ENCODE measurements around the gene PCDHA10.
"Not testable (repeated sequence)": the region's sequence is repeated elsewhere in the genome, so short reads cannot be mapped to it uniquely, and the experiment has no call there.

PCDHA10 gene

DNA sequence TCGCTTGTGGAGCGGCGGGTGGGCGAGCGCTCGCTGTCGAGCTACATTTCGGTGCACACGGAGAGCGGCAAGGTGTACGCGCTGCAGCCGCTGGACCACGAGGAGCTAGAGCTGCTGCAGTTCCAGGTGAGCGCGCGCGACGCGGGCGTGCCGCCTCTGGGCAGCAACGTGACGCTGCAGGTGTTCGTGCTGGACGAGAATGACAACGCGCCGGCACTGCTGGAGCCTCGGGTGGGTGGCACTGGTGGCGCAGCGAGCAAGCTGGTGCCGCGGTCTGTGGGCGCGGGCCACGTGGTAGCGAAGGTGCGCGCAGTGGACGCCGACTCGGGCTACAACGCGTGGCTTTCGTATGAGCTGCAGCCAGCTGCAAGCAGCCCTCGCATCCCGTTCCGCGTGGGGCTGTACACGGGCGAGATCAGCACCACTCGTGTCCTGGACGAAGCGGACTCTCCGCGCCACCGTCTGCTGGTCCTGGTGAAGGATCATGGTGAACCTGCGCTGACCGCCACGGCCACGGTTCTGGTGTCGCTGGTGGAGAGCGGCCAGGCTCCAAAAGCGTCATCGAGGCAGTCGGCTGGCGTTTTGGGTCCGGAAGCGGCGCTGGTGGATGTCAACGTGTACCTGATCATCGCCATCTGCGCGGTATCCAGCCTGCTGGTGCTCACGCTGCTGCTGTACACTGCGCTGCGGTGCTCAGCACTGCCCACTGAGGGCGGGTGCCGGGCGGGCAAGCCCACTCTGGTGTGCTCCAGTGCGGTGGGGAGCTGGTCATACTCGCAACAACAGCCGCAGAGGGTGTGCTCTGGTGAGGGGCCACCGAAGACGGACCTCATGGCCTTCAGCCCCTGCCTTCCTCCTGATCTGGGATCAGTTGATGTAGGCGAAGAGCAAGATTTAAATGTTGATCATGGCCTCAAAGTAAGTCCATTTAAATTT, 12.6 kb upstream of the PCDHA10 start:
- no peak for DNase-seq

DNA sequence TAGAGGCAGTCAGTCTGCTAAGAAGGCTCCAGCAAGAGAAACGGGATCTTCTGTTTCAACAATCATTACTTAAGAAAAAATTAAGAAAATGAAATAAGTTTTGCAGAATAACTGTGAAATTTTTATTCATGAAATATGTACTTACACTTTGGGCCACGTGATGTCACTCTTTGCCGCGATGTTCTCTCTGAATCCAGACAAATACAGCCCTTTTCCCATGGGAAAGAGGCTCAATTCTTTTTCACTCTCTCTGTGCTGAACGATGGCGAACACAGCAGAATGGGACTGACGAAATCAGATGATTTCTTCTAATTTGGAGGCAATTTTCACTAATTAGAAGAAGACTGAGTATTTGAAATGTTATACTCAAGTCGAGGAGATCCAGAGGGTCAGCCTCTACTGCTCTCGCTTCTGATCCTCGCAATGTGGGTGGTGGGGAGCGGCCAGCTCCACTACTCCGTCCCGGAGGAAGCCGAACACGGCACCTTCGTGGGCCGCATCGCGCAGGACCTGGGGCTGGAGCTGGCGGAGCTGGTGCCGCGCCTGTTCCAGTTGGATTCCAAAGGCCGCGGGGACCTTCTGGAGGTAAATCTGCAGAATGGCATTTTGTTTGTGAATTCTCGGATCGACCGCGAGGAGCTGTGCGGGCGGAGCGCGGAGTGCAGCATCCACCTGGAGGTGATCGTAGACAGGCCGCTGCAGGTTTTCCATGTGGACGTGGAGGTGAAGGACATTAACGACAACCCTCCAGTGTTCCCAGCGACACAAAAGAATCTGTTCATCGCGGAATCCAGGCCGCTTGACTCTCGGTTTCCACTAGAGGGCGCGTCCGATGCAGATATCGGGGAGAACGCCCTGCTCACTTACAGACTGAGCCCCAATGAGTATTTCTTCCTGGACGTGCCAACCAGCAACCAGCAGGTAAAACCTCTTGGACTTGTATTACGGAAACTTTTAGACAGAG, 7.3 kb upstream of the PCDHA10 start, which contains the start of gene PCDHA9:
Gene PCDHA9 (plus strand): TSS at position 244 of the 964 bp plus-strand sequence. CDS start 114 bp downstream, at position 358.
- DNase-seq = not testable (repeated sequence)

DNA sequence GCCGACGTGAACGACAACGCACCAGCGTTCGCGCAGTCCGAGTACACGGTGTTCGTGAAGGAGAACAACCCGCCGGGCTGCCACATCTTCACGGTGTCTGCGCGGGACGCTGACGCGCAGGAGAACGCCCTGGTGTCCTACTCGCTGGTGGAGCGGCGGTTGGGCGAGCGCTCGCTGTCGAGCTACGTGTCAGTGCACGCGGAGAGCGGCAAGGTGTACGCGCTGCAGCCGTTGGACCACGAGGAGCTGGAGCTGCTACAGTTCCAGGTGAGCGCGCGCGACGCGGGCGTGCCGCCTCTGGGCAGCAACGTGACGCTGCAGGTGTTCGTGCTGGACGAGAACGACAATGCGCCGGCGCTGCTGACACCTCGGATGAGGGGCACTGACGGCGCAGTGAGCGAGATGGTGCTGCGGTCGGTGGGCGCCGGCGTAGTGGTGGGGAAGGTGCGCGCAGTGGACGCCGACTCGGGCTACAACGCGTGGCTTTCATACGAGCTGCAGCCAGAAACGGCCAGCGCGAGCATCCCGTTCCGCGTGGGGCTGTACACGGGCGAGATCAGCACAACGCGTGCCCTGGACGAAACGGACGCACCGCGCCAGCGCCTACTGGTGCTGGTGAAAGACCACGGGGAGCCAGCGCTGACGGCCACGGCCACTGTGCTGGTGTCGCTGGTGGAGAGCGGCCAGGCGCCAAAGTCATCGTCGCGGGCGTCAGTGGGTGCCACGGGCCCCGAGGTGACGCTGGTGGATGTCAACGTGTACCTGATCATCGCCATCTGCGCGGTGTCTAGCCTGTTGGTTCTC, 5.7 kb upstream of the PCDHA10 start:
- not testable (repeated sequence) for DNase-seq

DNA sequence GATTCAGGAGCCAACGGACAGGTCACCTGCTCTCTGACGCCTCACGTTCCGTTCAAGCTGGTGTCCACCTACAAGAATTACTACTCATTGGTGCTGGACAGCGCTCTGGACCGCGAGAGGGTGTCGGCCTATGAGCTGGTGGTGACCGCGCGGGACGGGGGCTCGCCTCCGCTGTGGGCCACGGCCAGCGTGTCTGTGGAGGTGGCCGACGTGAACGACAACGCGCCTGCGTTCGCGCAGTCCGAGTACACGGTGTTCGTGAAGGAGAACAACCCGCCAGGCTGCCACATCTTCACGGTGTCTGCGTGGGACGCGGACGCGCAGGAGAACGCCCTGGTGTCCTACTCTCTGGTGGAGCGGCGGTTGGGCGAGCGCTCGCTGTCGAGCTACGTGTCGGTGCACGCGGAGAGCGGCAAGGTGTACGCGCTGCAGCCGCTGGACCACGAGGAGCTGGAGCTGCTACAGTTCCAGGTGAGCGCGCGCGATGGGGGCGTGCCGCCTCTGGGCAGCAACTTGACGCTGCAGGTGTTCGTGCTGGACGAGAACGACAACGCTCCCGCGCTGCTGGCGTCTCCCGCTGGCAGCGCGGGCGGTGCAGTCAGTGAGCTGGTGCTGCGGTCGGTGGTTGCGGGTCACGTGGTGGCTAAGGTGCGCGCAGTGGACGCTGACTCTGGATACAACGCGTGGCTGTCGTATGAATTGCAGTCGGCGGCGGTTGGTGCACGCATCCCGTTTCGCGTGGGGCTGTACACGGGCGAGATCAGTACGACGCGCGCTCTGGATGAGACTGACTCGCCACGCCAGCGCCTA, 1.7 kb downstream of the PCDHA10 start:
- DNase-seq = no peak

DNA sequence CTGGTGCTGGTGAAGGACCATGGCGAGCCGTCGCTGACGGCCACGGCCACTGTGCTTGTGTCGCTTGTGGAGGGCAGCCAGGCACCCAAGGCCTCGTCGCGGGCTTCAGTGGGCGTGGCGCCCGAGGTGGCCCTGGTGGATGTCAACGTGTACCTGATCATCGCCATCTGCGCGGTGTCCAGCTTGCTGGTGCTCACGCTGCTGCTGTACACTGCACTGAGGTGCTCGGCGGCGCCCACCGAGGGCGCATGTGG, 2.2 kb downstream of the PCDHA10 start:
- no peak for DNase-seq

DNA sequence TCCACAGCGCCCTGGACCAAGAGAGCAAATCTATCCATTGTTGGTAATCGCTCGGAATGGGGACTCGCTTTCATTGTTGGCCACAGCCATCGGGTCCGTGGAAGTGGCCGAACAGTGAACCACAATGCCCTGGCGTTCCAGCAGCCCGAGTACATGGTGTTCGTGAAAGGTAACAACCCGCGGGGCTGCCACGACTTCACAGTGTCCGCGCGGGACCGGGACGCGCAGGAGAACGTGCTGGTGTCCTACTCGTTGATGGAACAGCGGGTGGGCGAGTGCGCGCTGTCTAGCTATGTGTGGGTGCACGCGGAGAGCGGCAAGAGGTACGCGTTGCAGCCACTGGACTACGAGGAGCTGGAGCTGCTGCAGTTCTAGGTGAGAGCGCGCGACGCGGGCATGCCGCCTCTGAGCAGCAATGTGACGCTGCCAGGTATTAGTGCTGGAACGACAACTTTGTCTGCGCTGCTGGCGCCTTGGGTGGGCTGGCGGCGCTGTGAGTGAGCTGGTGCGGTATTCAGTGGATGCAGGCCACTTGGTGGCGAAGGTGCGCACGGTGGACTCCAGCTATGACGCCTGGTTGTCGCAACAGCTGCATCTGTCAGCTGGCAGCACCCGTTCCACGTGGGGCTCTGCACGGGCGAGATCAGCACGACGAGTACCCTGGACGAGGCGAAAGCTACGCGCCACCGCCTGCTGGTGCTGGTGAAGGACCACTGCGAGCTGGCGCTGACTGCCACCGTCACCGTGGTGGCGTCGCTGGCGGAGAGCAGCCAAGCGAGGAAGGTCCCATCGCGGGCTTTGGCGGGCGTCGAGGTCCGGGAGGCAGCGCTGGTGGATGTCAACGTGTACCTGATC, 7.0 kb downstream of the PCDHA10 start:
- no peak for DNase-seq

DNA sequence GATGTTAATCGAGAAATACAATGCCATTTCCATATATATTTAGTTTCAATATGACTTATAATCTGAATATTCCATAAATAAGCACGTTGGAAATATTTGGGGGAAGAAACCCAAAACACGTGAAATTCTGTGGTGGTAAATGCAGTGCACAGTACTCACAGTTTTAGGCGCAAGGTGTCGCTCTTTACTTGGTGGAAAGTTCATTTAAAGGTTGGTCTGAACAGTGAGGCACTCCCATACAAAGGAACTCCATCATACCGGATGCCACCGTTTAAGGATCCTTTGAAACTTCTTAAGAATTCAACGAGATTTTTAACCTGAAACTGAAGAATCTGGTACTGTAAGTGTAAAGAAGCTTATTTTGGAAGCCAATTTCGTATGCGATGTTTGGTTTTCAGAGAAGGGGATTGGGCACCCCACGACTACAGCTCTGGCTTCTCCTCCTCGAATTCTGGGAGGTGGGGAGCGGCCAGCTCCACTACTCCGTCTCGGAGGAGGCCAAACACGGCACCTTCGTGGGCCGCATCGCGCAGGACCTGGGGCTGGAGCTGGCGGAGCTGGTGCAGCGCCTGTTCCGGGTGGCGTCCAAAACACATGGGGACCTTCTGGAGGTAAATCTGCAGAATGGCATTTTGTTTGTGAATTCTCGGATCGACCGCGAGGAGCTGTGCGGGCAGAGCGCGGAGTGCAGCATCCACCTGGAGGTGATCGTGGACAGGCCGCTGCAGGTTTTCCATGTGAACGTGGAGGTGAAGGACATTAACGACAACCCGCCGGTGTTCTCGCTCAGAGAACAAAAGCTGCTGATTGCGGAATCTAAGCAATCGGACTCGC, 13.2 kb downstream of the PCDHA10 start, which contains the start of gene PCDHA11:
Gene PCDHA11 (plus strand): TSS at position 237 of the 834 bp plus-strand sequence. CDS start 147 bp downstream, at position 384.
- DNase-seq = peak in 1 of 4 experiments; percentile 4

DNA sequence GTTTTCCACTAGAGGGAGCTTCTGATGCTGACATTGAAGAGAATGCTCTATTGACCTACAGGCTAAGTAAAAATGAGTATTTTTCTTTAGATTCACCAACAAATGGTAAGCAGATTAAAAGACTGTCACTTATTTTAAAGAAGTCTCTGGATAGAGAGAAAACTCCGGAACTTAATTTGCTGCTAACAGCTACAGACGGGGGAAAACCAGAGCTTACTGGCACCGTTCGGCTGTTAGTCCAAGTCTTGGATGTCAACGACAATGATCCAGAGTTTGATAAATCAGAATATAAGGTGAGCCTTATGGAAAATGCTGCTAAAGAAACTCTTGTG, 13.8 kb downstream of the PCDHA10 start:
- no peak for DNase-seq

DNA sequence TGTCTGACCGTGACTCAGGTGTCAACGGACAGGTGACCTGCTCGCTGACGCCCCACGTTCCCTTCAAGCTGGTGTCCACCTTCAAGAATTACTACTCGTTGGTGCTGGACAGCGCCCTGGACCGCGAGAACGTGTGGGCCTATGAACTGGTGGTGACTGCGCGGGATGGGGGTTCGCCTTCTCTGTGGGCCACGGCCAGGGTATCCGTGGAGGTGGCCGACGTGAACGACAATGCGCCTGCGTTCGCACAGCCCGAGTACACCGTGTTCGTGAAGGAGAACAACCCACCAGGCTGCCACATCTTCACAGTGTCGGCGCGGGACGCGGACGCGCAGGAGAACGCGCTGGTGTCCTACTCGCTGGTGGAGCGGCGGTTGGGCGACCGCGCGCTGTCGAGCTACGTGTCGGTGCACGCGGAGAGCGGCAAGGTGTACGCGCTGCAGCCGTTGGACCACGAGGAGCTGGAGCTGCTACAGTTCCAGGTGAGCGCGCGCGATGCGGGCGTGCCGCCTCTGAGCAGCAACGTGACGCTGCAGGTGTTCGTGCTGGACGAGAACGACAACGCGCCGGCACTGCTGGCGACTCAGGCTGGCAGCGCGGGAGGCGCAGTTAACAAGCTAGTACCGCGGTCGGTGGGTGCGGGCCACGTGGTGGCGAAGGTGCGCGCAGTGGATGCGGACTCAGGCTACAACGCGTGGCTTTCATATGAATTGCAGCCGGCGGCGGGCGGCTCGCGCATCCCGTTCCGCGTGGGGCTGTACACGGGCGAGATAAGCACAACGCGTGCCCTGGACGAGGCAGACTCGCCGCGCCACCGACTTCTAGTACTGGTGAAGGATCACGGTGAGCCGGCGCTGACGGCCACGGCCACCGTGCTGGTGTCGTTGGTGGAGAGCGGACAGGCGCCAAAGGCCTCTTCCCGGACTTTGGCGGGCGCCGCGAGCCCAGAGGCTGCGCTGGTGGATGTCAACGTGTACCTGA, 14.8 kb downstream of the PCDHA10 start:
- no peak for DNase-seq

DNA sequence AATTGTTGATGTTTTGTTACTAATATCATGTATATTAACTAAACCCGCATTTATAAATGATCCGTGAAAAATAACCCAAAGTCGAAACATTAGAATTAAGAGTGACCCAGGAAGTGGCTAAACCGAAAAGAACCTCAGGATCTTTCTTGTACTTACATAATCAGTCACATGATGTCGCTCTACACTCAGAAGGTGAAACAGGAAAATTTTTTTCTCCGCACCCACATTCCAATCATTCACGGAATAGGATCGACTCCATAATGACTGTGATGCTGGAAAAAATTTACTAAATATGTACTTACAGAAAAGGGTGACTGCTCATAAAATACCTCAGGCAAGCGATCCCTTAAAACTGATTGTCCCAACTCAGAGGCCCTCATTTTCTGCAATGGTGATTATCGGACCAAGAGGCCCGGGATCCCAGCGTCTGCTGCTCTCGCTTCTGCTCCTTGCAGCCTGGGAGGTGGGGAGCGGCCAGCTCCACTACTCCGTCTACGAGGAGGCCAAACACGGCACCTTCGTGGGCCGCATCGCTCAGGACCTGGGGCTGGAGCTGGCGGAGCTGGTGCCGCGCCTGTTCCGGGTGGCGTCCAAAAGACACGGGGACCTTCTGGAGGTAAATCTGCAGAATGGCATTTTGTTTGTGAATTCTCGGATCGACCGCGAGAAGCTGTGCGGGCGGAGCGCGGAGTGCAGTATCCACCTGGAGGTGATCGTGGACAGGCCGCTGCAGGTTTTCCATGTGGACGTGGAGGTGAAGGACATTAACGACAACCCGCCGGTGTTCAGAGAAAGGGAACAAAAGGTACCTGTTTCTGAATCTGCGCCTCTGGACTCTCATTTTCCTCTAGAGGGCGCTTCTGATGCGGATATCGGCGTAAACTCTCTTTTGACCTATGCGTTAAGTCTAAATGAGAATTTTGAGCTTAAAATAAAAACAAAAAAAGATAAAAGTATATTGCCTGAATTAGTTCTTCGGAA, 19.7 kb downstream of the PCDHA10 start, which contains the start of gene PCDHA12:
Gene PCDHA12 (plus strand): TSS at position 224 of the 981 bp plus-strand sequence. CDS start 165 bp downstream, at position 389.
- DNase-seq = no peak

DNA sequence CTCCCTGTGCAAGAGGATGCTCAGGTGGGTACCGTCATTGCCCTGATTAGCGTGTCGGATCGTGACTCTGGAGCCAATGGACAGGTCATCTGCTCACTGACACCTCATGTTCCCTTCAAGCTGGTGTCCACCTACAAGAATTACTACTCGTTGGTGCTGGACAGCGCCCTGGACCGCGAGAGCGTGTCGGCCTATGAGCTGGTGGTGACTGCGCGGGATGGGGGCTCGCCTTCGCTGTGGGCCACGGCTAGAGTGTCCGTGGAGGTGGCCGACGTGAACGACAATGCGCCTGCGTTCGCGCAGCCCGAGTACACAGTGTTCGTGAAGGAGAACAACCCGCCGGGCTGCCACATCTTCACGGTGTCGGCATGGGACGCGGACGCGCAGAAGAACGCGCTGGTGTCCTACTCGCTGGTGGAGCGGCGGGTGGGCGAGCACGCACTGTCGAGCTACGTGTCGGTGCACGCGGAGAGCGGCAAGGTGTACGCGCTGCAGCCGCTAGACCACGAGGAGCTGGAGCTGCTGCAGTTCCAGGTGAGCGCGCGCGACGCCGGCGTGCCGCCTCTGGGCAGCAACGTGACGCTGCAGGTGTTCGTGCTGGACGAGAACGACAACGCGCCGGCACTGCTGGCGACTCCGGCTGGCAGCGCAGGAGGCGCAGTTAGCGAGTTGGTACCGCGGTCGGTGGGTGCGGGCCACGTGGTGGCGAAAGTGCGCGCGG, 21.0 kb downstream of the PCDHA10 start:
- not testable (repeated sequence) for DNase-seq

DNA sequence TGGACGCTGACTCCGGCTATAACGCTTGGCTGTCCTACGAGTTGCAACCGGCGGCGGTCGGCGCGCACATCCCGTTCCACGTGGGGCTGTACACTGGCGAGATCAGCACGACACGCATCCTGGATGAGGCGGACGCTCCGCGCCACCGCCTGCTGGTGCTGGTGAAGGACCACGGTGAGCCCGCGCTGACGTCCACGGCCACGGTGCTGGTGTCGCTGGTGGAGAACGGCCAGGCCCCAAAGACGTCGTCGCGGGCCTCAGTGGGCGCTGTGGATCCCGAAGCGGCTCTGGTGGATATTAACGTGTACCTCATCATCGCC, 21.5 kb downstream of the PCDHA10 start:
- DNase-seq = no peak

DNA sequence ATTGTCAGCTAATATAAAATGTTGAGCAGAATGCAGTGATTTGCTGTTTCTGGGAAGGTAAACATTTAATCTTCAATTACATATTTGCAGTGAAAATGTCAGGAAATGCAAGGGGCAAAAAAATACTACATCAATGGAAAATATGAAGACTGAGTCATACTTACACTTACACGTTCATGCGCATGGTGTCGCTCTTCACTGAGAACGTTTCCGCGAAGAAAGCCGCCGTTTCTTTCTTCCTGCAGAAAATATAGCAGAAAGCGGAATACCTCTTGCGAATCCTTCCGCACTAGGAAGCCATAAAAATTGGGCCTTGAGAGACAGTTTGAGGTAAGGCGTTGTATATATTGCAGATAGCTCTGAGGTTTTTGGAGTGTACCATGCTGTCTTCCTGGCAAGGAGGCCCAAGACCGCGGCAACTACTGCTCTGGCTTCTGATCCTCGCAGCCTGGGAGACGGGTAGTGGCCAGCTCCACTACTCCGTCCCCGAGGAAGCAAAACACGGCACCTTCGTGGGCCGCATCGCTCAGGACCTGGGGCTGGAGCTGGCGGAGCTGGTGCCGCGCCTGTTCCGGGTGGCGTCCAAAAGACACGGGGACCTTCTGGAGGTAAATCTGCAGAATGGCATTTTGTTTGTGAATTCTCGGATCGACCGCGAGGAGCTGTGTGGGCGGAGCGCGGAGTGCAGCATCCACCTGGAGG, 26.3 kb downstream of the PCDHA10 start, which contains the start of gene PCDHA13:
Gene PCDHA13 (plus strand): TSS at position 236 of the 702 bp plus-strand sequence. CDS start 145 bp downstream, at position 381.
- no peak for DNase-seq

DNA sequence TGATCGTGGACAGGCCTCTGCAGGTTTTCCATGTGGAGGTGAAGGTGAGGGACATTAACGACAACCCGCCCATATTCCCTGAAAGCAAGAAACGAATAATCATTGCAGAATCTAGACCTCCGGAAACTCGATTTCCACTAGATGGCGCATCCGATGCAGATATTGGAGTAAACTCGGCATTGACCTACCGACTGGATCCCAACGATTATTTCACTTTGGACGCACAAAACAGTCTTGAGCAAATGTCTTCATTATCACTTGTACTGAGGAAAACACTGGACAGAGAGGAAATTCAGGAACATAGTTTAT, 26.8 kb downstream of the PCDHA10 start:
- no peak for DNase-seq

DNA sequence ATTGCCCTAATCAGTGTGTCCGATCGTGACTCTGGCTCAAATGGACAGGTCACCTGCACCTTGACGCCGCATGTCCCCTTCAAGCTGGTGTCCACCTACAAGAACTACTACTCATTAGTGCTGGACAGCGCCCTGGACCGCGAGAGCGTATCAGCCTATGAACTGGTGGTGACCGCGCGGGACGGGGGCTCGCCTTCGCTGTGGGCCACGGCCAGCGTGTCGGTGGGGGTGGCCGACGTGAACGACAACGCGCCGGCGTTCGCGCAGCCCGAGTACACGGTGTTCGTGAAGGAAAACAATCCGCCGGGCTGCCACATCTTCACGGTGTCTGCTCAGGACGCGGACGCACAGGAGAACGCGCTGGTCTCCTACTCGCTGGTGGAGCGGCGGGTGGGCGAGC, 27.7 kb downstream of the PCDHA10 start:
- DNase-seq = no peak

Data from suppressor macrophage (primary cell).